Left kidney (tissue), 8 donors: ENCODE results near the gene SMS. TPM values are rescaled to one million over a fixed set of nuclear protein-coding genes. Genes with fewer than 3 reads are reported as not detected.
A peak's percentile ranks its signal among the peaks of the same experiment; 100 is the strongest.

ENCODE experiments used
- DNase-seq: peaks from one replicate; pipeline ENCODE4 v3.0.0-alpha.2; 2013
- long read RNA-seq, 8 donors: transcript quantifications; one replicate each; lab custom pipeline, GENCODE V29; 2026
- polyA plus RNA-seq: library from polyadenylated mRNA; unstranded; fragments of 120-200 nt; gene quantifications from one replicate; pipeline ENCODE4 v1.2.1, GENCODE V29; 2013; ENCODE audit not compliant: insufficient read length

Gene SMS
- 152 TPM for polyA plus RNA-seq
- long read RNA-seq, donor 1, transcript SMS-202 (11 exons, 1,837 nt) = major isoform, 31 of 254 reads
- long read RNA-seq, donor 1, partial matches to known transcripts = 223 of 254 reads
- long read RNA-seq, donor 1, other reads (novel, unspliced or antisense) = 0 of 254 reads
- long read RNA-seq, donor 2, transcript SMS-202 (11 exons, 1,837 nt) = major isoform, 46 of 103 reads
- long read RNA-seq, donor 2, partial matches to known transcripts = 57 of 103 reads
- long read RNA-seq, donor 2, other reads (novel, unspliced or antisense) = 0 of 103 reads
- long read RNA-seq, donor 3, transcript SMS-202 (11 exons, 1,837 nt) = major isoform, 33 of 195 reads
- long read RNA-seq, donor 3, partial matches to known transcripts = 162 of 195 reads
- long read RNA-seq, donor 3, other reads (novel, unspliced or antisense) = 0 of 195 reads
- long read RNA-seq, donor 4, partial matches to known transcripts = 36 of 38 reads
- long read RNA-seq, donor 4, other reads (novel, unspliced or antisense) = 0 of 38 reads
- long read RNA-seq, donor 5, transcript SMS-202 (11 exons, 1,837 nt) = major isoform, 75 of 274 reads
- long read RNA-seq, donor 5, partial matches to known transcripts = 190 of 274 reads
- long read RNA-seq, donor 5, other reads (novel, unspliced or antisense) = 8 of 274 reads
- long read RNA-seq, donor 6, transcript SMS-202 (11 exons, 1,837 nt) = major isoform, 34 of 117 reads
- long read RNA-seq, donor 6, partial matches to known transcripts = 83 of 117 reads
- long read RNA-seq, donor 6, other reads (novel, unspliced or antisense) = 0 of 117 reads
- long read RNA-seq, donor 7, transcript SMS-202 (11 exons, 1,837 nt) = major isoform, 54 of 152 reads
- long read RNA-seq, donor 7, partial matches to known transcripts = 90 of 152 reads
- long read RNA-seq, donor 7, other reads (novel, unspliced or antisense) = 5 of 152 reads
- long read RNA-seq, donor 8, transcript SMS-202 (11 exons, 1,837 nt) = major isoform, 24 of 42 reads
- long read RNA-seq, donor 8, partial matches to known transcripts = 18 of 42 reads
- long read RNA-seq, donor 8, other reads (novel, unspliced or antisense) = 0 of 42 reads

DNA sequence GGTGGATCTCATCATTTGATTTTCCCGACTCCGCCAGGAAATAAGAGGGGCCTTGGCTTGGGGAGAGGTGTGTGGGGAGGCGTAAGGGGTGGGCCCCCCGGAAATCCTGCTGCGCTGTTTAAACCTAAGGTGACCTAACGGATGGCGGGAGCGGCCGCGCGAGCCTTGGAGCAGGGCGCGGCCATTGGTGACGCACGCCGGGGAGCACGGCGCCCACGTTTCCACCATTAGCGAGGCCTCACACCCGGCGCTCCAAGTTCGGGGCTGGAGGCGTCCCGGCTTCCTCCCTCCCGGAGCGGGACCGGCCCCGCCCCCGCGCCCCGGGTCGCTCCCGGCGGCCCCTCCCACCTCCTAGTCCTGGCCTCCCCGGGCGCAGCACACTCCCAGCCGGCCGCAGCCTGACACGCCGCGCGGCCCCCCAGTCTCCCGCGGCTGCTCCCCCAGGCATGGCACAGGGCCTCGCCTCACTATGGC, at the start of gene SMS:
SMS (plus strand) TSS at position 354 of the 474 bp plus-strand sequence; CDS start at position 470, 116 bp downstream.
- DNase-seq = peak; percentile 46

DNA sequence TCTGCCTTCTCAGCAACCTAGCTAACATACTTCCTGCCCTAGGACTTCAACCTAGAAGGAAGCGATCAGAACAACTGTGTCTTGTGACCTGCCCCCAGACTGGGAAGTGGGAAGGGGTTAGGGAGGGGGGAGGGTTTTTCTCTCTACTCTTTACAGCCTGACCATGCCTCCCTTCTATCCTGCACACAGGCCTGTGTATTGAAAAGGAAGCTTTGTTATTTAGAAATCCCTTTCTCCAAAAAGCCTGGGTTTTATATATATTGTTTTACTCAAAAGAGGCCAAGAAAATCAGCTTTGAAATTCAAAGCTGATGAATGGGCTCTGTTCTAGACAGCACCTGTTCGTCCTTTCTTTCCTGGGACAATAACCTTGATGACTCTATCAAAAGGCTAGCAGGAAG, 35.2 kb upstream of the SMS start:
- no peak for DNase-seq

DNA sequence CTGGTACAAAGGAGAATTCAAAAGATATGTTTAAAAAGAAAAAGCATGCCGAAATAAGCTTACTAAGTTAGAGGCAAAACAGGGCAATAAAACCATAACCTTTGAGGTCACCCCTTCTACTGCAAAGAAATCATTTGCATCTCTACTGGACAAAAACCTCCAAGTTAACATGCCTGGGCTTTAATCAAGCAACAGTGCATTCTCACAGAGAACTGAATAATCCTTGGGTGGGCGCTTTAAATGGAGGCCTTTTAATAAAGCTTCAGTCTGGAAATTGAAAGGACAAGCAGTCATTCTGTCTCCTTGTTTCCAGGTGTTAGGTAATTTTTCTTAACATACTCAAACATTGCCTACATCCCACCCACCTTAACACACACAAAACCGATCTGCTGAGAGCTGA, 34.6 kb upstream of the SMS start:
- DNase-seq = no peak

DNA sequence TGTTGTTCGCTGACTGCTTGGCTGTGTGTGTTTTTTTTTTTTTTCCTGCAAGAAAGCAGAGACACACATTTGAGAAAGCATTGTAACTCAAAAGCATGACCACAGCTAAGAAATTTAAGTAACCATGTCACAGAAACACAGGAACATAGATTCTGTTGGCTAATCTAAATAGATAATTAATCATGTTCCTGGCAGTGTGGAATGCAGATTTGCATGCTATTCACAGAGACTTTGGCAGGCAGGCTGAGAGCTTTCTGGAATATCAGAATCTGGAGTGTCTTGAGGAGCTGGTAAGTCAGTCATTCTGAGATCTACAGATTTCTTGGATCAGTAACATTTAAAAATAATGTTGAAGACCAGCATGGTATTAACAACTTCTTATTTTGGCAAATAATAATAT, 33.2 kb upstream of the SMS start:
- DNase-seq = peak; percentile 26

DNA sequence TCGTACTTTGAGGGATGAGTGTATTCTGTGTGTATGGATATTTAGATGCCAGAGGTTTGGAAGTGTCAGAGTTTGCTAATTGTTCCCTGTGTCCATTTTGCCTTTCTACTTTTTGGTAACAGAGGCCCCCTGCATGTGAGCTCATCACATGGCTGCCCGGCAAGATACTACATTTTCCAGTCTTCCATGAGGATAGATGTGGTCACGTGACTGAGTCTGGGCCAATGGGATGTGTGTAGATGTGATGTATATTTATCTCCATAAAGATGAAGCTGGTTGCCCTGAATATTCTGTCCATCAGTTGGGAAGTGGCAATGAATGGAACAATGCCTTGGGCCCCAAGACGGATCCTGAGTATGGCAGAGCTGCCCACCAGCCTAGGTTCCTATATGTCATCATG, 29.0 kb upstream of the SMS start:
- no peak for DNase-seq

DNA sequence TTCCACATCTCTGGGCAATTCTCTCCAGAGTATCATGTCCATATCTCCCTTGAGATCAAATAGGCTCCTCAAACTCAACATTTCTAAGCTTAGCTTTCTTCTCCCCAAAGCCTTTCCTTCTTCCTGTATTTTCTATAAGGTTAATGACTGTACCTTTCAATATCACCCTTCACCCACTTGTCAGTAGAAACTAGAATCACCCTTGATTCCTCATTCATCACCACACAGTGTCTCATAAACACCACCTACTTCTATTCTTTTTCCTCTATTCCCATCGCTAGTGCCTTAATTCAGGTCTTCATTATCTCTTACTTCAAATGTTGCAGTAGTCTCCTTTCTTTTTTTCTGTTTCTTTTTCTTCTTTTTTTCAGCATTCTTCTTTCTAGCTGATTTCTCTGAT, 28.3 kb upstream of the SMS start:
- no peak for DNase-seq

DNA sequence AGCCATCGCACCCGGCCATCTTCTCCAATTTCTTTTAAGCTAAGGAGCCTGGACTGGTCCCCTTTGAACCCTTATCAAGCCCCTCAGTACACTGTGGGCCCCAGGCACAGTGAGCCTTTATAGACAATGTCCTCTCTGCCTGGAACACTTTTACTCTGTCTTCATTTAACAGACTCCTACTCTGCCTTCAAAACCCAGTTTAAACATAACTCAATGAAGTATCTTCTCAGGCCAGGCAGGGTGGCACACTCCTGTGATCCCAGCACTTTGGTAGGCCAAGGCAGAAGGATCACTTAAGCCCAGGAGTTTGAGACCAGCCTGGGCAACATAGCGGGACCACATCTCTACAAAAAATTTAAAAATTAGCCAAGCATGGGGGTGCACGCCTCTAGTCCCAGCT, 27.5 kb upstream of the SMS start:
- DNase-seq = no peak

DNA sequence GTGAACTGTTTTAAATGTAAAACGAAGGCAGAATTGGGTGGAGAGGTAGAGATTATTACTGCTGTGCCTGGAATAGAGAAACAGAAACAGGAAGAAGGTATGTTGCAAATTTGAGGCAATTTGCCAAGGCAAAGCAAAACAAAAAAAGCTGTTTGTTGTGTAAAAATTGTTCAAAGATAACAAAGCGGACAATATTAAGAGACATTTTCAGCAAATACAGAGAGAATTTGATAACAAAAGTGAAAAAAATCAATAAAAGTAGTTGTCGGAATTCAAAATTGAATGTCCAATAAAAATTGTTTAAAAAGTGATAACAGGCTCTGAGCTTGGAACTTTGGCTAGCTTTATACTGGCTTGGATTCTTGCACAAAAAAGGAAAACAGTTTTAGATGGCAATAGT, 14.4 kb upstream of the SMS start:
- DNase-seq = no peak

DNA sequence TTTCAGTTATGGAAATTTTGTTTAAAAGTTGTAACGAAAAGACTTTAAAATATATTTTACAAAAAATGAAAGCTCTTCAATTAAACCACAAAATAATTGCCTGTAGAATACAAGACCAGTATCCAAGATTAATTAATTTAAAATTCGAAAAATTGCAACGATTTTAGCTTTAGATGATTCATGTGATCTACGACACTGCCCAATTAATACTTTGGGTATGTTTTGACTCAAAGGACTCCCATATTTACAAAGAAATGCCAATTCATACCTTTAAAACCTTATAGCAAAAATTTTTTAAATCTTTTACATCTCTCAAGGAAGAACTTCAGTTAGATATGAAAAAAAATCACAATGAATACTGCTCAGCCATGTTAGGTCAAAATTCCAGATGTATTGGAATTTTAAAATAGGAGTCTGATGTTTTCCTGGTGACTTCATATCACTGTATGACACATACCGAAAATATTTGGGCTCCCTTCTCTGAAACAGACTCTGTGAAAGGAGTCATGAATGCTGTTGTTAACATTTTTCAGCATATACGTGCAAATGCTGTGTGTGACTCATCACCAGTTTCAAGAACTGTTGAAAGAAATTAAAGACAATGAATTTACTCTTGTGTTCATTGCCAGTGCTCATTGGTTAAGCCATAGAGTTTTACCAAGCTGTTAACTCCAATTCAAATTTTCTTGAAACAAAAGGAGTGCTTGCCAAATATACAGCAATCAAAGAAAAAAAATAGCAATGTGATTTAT, 13.8 kb upstream of the SMS start:
- no peak for DNase-seq

DNA sequence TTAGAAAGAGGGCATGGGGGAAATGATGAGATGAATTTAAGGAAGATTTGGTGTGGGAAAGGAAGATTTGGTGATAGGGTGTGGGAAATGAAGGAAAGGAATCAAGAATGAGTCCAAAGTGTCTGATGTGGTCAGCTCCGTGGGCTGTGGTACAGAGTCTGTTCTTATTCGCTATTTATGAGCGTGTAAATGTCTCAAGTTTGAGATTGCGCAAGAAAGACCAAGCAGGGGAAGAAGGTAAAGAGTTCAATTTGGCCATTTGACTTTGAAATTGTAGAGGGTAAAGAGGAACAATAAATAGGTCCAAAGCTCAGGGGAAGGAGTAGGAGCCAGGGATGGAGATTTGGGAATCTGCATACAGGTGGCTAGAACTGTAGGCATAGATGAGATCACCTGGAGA, 11.3 kb upstream of the SMS start:
- DNase-seq = no peak

DNA sequence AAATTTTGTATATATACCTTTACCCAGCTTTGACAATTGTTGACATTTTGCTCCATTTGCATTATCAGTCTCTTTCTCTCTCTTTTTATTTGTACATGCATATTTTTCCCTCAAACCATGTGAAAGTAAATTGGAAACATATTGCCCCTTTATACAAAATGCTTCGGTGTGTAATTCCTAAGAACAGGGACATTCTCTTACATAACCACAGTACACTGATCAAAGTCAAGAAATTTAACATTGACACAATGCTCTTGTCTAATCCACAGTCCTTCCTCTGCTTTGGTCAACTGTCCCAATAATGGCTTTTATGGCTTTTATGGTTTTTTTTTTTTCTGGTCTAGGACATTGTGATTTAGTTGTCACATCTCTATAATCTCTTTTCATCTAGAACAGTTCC, 9.5 kb upstream of the SMS start:
- DNase-seq = no peak

DNA sequence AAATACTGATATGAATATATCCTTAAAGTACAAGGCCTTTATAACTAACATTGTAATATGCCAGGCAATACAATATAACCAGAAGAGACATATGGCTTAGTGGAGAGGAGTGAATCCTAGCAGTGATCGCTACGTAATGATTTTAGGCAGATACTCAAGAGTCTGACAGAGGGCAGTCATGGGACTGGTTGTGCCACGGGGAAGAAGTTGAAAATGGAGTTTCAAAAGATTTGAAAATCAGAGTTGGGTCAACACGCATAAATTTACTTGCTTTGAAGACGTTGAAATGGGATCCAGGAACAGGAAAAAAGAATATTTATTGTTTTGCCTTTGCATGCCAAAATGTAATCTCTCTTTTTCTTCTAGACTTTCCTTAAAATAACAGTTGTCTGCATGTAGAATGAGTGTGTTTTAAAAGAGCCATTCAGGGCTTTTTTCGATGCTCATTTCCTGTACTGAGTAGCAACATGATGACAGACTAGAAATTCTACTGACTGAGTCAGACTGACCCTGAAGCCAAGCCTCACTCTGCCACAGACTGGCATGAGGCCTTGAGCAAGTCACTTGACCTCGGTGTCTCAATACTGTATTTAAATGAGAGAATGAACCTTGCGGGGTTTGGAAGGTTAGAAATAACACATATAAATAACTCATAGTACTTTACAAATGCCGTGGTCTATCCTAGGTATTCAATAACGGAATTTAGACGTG, 8.1 kb upstream of the SMS start:
- DNase-seq = no peak

DNA sequence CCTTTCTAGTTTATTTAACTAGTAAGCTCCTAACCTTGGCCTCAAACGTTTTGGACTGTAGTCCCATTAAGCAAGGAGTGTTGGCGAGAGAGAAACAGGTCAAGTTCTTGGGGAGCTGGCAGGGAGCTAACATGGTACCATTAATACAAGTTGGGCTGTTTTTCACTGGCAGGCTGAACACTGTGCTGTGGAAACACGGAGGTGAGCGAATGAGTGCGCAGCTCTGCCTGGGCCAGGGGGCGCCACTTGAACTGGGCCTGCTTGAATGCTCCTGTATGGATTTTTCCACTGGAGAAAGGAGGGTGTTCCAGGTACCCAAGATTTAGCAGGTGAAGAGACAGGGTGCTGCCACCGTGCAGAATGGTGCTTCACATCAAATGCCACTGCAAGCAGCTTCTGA, 7.4 kb upstream of the SMS start:
- no peak for DNase-seq

DNA sequence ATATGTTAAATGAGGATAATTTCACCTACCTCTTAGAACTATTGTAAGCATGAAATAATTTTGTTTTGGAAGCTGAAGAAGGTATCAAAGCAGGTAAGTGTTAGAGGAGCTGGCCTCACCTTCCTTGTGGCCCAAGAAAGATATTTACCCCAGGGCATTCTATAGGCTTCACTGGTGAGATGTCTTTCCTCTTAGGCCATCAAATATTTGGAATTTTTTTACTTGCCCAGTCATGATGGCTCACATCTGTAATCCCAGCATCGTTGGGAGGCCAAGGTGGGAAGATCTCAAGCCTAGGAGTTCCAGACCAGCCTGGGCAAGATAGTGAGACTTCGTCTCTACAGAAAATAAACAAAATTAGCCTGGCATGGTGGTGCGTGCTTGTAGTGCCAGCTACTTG, 6.1 kb upstream of the SMS start:
- no peak for DNase-seq

DNA sequence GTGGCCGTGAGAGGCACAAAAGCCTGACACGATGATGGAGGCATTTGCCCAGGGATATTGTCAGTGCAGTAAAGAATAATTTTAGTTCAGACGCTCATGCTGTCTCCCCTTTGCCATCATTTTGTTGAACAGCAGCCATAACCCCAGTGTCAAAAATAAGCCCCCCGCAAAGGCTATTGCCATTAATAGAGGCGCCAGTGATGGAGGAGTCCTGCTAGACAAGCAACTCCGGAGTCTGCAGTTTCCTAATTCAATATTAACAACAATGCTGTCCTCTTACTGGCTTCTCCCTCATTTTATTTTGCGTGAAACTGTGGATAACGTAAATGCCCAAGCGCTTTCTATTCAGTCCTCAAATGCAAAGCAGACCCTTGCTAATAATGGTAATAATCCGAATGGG, 603 bp upstream of the SMS start:
- DNase-seq = no peak

DNA sequence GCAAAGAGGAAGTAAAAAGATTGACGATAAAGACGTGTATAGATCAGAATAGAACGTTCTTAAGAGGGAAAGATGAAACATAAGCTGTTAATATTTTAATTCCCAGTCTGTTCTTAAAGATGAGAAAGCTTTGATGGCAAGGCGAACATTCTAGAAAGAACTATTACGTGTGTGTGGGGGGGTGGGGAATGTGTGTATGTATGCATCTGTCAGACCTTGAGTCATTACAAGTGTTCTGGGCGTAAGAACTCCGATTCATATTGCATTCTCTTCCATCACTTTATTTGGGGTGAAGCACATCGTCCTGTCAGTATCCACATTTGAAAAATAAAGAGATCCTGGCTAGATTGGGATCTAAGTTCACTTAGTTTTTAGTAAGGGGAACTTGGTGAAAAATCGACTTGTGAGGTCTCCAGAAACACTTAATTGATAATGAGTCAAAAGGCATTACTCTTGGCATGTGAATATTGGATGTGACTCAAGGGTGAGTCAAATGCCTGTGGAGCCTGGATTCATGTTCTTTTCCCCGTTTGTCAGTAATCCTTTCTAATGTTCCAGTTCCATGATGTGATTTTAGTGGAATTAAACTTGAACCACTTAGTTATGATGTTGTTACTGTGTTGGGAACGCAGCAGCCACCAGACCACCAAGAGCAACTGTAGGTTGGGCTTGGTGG, 3.1 kb downstream of the SMS start:
- no peak for DNase-seq

DNA sequence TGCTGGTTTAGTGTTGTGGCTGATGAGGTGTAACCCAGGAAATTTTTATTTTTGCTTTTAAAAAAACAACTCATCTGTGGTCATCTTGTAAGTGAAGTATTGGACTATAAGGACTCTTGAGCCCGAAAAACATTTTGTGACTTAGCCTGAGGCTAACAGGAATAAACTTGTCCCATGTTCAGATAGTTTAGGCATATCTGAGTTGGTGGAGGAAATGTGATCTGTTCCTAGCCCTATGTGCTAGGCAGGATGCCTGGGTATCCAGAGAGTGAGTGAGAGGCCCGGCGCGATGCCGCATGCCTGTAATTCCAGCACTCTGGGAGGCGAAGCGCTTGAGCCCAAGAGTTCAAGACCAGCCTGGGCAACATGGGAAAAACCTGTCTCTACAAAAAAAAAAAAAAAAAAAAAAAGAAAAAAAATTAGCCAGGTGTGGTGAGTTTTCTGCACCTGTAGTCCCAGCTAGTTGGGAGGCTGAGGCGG, 3.7 kb downstream of the SMS start:
- no peak for DNase-seq

DNA sequence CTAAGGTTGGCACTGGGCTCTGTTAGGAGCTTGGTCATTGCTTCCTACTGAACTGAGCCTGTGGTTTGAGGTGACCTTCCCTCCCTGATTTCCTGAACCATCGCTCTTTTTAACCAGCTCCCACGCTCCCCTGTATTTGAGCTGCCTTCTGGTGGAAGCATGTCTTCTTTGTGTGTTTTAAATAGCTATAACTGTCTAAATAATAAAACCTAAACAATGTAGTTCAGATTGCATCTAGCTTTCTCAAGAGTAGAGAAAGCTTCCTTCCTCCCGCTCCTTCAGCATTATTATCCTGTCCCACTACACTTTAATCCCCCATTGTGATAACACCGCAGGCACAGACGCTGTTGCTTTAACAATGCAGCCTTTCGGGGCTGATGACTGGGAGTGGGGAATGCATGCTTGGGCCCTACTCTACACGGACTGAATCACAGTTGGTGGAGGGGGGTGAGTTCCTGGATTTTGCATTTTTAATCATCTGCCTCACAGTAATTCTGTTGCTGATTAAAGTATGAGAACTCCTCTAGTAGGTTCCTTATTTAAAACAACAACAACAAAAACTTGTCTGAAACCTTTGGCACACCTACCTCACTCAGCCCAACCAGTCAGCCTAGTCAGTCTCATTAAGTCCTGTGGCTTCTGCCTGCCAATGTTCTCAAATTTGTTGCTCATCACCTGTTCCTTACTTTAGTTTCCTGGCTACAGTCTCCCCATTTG, 6.6 kb downstream of the SMS start:
- no peak for DNase-seq

DNA sequence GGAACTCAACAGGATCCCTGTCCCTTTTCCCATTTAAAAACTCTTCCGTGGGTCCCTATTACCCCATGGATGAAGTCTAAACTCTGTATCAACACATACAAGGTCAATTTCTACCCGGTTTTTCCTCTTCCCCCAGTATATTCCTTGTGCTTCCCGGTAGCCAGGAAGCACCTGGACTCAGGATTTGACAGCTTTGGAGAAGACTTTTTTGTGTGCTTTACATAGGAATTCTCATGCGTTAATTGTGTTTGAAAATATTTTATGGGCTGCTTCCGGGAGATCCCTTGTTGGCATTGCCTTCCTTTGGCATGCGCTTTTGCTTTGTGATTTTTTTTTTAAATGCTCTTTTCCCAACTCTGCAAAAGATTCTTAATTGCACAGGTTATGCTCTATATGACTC, 7.2 kb downstream of the SMS start:
- DNase-seq = no peak
